Endothelial cell (in vitro differentiated cells): ENCODE measurements around the gene DRC3. TPM values are rescaled to one million over a fixed set of nuclear protein-coding genes. Genes with fewer than 3 reads are reported as not detected.
"Not testable (repeated sequence)": the region's sequence is repeated elsewhere in the genome, so short reads cannot be mapped to it uniquely, and the experiment has no call there.

ENCODE experiments used
- DNase-seq: peaks from one replicate; pipeline ENCODE4 v3.0.0; 2021; ENCODE audit warnings: low spot score
- H3K27ac Mint-ChIP-seq: one replicate; pipeline ENCODE4 v1.8.0; 2021; ENCODE audit warnings: mixed read lengths, inconsistent platforms; ENCODE audit not compliant: unreplicated experiment
- H3K27me3 Mint-ChIP-seq: one replicate; pipeline ENCODE4 v1.8.0; 2021; ENCODE audit warnings: mild to moderate bottlenecking, moderate library complexity, mixed read lengths, inconsistent platforms; ENCODE audit not compliant: unreplicated experiment
- H3K36me3 Mint-ChIP-seq: one replicate; pipeline ENCODE4 v1.8.0; 2021; ENCODE audit warnings: mild to moderate bottlenecking, low read depth, mixed read lengths, inconsistent platforms; ENCODE audit not compliant: unreplicated experiment
- H3K4me1 Mint-ChIP-seq: one replicate; pipeline ENCODE4 v1.8.0; 2021; ENCODE audit warnings: mild to moderate bottlenecking, mixed read lengths, inconsistent platforms; ENCODE audit not compliant: unreplicated experiment
- H3K4me3 Mint-ChIP-seq: one replicate; pipeline ENCODE4 v1.8.0; 2021; ENCODE audit warnings: mild to moderate bottlenecking, mixed read lengths, inconsistent platforms; ENCODE audit not compliant: unreplicated experiment
- H3K9me3 Mint-ChIP-seq: one replicate; pipeline ENCODE4 v1.8.0; 2021; ENCODE audit warnings: mixed read lengths, inconsistent platforms; ENCODE audit not compliant: unreplicated experiment
- CTCF ChIP-seq: fragments of 200-600 bp; sonication (generic); IDR thresholded peaks from one replicate; pipeline ENCODE4 v1.5.0; 2021; ENCODE audit warnings: antibody characterized with exemption; ENCODE audit not compliant: unreplicated experiment
- total RNA-seq: library from RNA; stranded (reverse); fragmentation: NEBNext Ultra II Directional; extraction: Animal tissue kit (Norgen Biotek cat#: 25700); gene quantifications from one replicate; pipeline ENCODE4 v1.2.1, GENCODE V29; 2021; ENCODE audit not compliant: unreplicated experiment

DRC3 gene
- total RNA-seq, 1 donor from 2014 or later: 4.3 TPM

GRCh38 chr17:17993852-17994251 is 21.2 kb downstream of the DRC3 start:
- H3K27ac Mint-ChIP-seq: no peak overlapping the region
- DNase-seq: no peak
- no peak overlapping the region for H3K4me3 Mint-ChIP-seq
- H3K36me3 Mint-ChIP-seq: peaks cover 4% of the 10 kb centered on the region
- no peak for TF ChIP-seq CTCF
- peaks cover 8% of the 10 kb centered on the region for H3K27me3 Mint-ChIP-seq
- H3K9me3 Mint-ChIP-seq: no peaks in the 10 kb centered on the region
- H3K4me1 Mint-ChIP-seq: no peaks in the 10 kb centered on the region

- Mint-ChIP-seq H3K4me3 (no peak overlapping the region), H3K4me1 (no peaks in the 10 kb centered on the region)
Measured at GRCh38 chr17:17994271-17995069, 21.8 kb downstream of the DRC3 start.

GRCh38 chr17:17995887-17996286 is 23.2 kb downstream of the DRC3 start:
- H3K4me1 Mint-ChIP-seq, H3K27ac Mint-ChIP-seq: not testable (repeated sequence)

More at GRCh38 chr17:17994271-17995069, 21.8 kb downstream of the DRC3 start:
- H3K27ac Mint-ChIP-seq: no peak overlapping the region
- no peaks in the 10 kb centered on the region for H3K9me3 Mint-ChIP-seq
- peaks cover 8% of the 10 kb centered on the region for H3K27me3 Mint-ChIP-seq
- peaks cover 4% of the 10 kb centered on the region for H3K36me3 Mint-ChIP-seq
- TF ChIP-seq CTCF: no peak
- DNase-seq: peak; percentile 58

GRCh38 chr17:17998934-17999333 is 26.3 kb downstream of the DRC3 start:
- Mint-ChIP-seq H3K4me3 (no peak overlapping the region), H3K27ac (no peak overlapping the region), H3K36me3 (peaks cover 4% of the 10 kb centered on the region), H3K27me3 (peaks cover 7% of the 10 kb centered on the region), H3K9me3 (no peaks in the 10 kb centered on the region), H3K4me1 (peaks cover 3% of the 10 kb centered on the region)
- DNase-seq: no peak
- no peak for TF ChIP-seq CTCF

More at GRCh38 chr17:17995887-17996286, 23.2 kb downstream of the DRC3 start:
- not testable (repeated sequence) for DNase-seq, H3K9me3 Mint-ChIP-seq, H3K4me3 Mint-ChIP-seq, H3K27me3 Mint-ChIP-seq, H3K36me3 Mint-ChIP-seq

- H3K4me1 Mint-ChIP-seq: peaks cover 3% of the 10 kb centered on the region
- H3K27ac Mint-ChIP-seq: no peak overlapping the region
- H3K4me3 Mint-ChIP-seq: no peak overlapping the region
- no peak for TF ChIP-seq CTCF
- H3K36me3 Mint-ChIP-seq: peaks cover 4% of the 10 kb centered on the region
- H3K27me3 Mint-ChIP-seq: peaks cover 7% of the 10 kb centered on the region
- DNase-seq: no peak
- no peaks in the 10 kb centered on the region for H3K9me3 Mint-ChIP-seq
Measured at GRCh38 chr17:17999364-18000029, 26.8 kb downstream of the DRC3 start.
